WTC11 (cell line): ENCODE measurements around the gene PSTK. TPM values are rescaled to one million over a fixed set of nuclear protein-coding genes. Genes with fewer than 3 reads are reported as not detected.

ENCODE experiments used
- ATAC-seq: fragments of 200-7000 bp; cut with Tn5 transposase; 2 replicates; pipeline ENCODE4 v1.10.0; 2021; ENCODE audit warnings: mild to moderate bottlenecking, moderate library complexity
- CTCF ChIA-PET: fragments of 300-600 bp; sonication (Branson Sonifier 250); formaldehyde crosslinking; loops from one replicate; lab custom pipeline; 2021; ENCODE audit warnings: antibody characterized with exemption; lab: Charles Lee
- POLR2A ChIA-PET: fragments of 350-600 bp; sonication (Branson Sonifier 250); formaldehyde crosslinking; loops from one replicate; lab custom pipeline; 2021; ENCODE audit warnings: antibody characterized with exemption; lab: Charles Lee
- DNase-seq: peaks from one replicate; pipeline ENCODE4 v3.0.0; 2021; ENCODE audit warnings: low spot score
- H3K27ac Mint-ChIP-seq: 2 replicates; pipeline ENCODE4 v1.8.0; 2021; ENCODE audit warnings: mixed read lengths
- H3K27me3 Mint-ChIP-seq: 2 replicates; pipeline ENCODE4 v1.8.0; 2021; ENCODE audit warnings: low read depth, mild to moderate bottlenecking, moderate library complexity, mixed read lengths
- H3K36me3 Mint-ChIP-seq: 2 replicates; pipeline ENCODE4 v1.8.0; 2021; ENCODE audit warnings: mixed read lengths
- H3K4me1 Mint-ChIP-seq: 2 replicates; pipeline ENCODE4 v1.8.0; 2022; ENCODE audit warnings: mixed read lengths
- H3K4me3 Mint-ChIP-seq: 2 replicates; pipeline ENCODE4 v1.8.0; 2021; ENCODE audit warnings: mild to moderate bottlenecking, moderate library complexity, mixed read lengths
- H3K9me3 Mint-ChIP-seq: 2 replicates; pipeline ENCODE4 v1.8.0; 2021; ENCODE audit warnings: mixed read lengths
- CBFB ChIP-seq: sonication (generic); formaldehyde crosslinking; IDR thresholded peaks from 2 replicates; pipeline ENCODE4 v1.8.1; 2022; ENCODE audit warnings: mild to moderate bottlenecking, low read depth, missing genetic modification reagents
- CREM ChIP-seq: sonication (generic); formaldehyde crosslinking; IDR thresholded peaks from 2 replicates; pipeline ENCODE4 v1.8.1; 2022; ENCODE audit warnings: mild to moderate bottlenecking, missing genetic modification reagents, moderate library complexity
- ETV6 ChIP-seq: sonication (generic); formaldehyde crosslinking; IDR thresholded peaks from 2 replicates; pipeline ENCODE4 v1.8.1; 2022; ENCODE audit warnings: mild to moderate bottlenecking, missing genetic modification reagents
- GRHL2 ChIP-seq: fragments of 250-450 bp; sonication (Bioruptor Pico); IDR thresholded peaks from 2 replicates; pipeline ENCODE4 v1.8.0; 2022; ENCODE audit warnings: mild to moderate bottlenecking, moderate library complexity; ENCODE audit not compliant: insufficient replicate concordance, severe bottlenecking
- HMGA2 ChIP-seq: fragments of 250-450 bp; sonication (Bioruptor Pico); IDR thresholded peaks from 2 replicates; pipeline ENCODE4 v1.4.0; 2021; ENCODE audit warnings: mild to moderate bottlenecking, moderate library complexity
- NFE2L1 ChIP-seq: sonication (generic); formaldehyde crosslinking; IDR thresholded peaks from 2 replicates; pipeline ENCODE4 v1.8.1; 2023; ENCODE audit warnings: missing genetic modification reagents
- OVOL2 ChIP-seq: fragments of 250-450 bp; sonication (Bioruptor Pico); IDR thresholded peaks from 2 replicates; pipeline ENCODE4 v1.9.0; 2021; ENCODE audit warnings: mild to moderate bottlenecking, borderline replicate concordance
- RORB ChIP-seq: fragments of 250-450 bp; sonication (Bioruptor Pico); IDR thresholded peaks from 2 replicates; pipeline ENCODE4 v1.9.0; 2021; ENCODE audit warnings: mild to moderate bottlenecking
- SMAD4 ChIP-seq: sonication (generic); formaldehyde crosslinking; IDR thresholded peaks from 2 replicates; pipeline ENCODE4 v1.8.0; 2022; ENCODE audit warnings: mild to moderate bottlenecking, missing genetic modification reagents
- ZNF121 ChIP-seq: sonication (generic); formaldehyde crosslinking; IDR thresholded peaks from 2 replicates; pipeline ENCODE4 v1.8.0; 2023; ENCODE audit warnings: missing genetic modification reagents
- ZNF138 ChIP-seq: sonication (generic); formaldehyde crosslinking; conservative IDR thresholded peaks from 2 replicates; pipeline ENCODE4 v1.8.1; 2022; ENCODE audit warnings: mild to moderate bottlenecking, moderate library complexity, missing genetic modification reagents
- ZNF671 ChIP-seq: fragments of 250-450 bp; sonication (Bioruptor Pico); IDR thresholded peaks from 2 replicates; pipeline ENCODE4 v1.8.0; 2021; ENCODE audit warnings: mild to moderate bottlenecking
- total RNA-seq: library from RNA; stranded (reverse); gene quantifications from 3 replicates; pipeline ENCODE4 v1.2.3, GENCODE V29; 2021
- TF ChIP-seq, protein P1 (sequence below): sonication (generic); formaldehyde crosslinking; IDR thresholded peaks from 2 replicates; pipeline ENCODE4 v1.8.1; 2023; ENCODE audit warnings: mild to moderate bottlenecking, missing genetic modification reagents, moderate library complexity
- TF ChIP-seq, protein P2 (sequence below): sonication (generic); formaldehyde crosslinking; IDR thresholded peaks from 2 replicates; pipeline ENCODE4 v1.8.0; 2022; ENCODE audit warnings: mild to moderate bottlenecking, missing genetic modification reagents
- TF ChIP-seq, protein P3 (sequence below): sonication (generic); formaldehyde crosslinking; IDR thresholded peaks from 2 replicates; pipeline ENCODE4 v1.8.0; 2023; ENCODE audit warnings: missing genetic modification reagents
- TF ChIP-seq, protein P4 (sequence below): sonication (generic); formaldehyde crosslinking; IDR thresholded peaks from 2 replicates; pipeline ENCODE4 v1.8.1; 2023; ENCODE audit warnings: mild to moderate bottlenecking, moderate library complexity, missing genetic modification reagents
- TF ChIP-seq, protein P5 (sequence below): fragments of 200-600 bp; IDR thresholded peaks from 2 replicates; pipeline ENCODE4 v1.8.0; 2022; ENCODE audit warnings: antibody characterized with exemption

PSTK gene
- total RNA-seq, 1 experiment from 2014 or later: 4.0 TPM

DNA sequence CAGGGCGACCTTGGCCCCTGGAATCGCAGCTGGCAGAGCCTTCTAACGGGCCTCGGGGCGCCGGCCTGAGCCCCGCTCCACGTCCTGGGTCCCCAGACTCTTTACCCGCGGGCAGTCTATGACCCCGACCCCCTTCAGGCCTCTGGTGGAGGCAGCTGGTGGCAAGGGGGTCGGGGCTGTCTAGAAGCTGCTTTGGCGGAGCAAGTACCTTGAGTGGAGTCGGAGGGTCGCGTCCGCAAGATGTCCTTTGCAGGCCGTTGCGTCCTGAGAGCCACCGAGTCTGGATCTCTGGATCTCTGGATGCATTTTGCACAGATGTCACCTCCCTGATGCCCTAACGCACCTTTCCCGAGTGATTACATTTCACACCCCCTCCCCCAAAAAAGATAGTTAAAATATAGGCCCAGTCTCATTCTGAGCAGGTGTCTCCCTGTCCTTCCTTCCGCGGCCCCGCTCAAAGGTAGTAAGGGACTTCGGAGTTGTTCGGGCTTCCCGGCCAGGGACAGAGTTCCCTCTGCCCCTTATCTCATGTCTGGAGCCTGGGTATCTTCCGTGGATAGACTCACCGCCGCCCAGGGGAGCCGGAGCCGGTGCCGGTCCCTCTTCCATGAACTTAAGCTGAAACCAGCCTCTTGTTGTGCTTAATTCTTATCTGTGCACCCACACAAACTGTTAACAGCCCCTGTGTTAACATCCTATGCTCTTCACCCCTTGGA lies 29.1 kb downstream of the PSTK start (continued):
- TF ChIP-seq ZNF138 (CRISPR knock-in tag): 0 out of 2 replicates have a peak, but pooled peaks have one; percentile 77

DNA sequence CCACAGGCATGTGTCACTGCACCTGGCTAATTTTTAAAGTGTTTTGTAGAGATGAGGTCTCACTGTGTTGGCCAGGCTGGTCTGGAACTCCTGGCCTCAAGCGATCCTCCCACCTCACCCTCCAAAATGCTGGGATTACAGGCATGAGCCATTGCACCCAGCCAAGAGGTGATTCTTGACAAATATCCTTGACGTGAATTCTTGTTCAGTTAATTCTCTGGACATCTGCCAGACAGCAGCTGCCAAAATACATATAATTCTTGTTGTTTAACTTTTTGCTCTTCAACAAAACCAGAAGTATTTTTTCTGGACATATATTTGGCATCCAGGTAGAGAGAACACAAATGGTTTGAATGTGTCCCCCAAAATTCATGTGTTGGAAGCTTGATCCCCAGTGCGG lies 31.8 kb downstream of the PSTK start:
- Mint-ChIP-seq H3K9me3 (peaks cover 12% of the 10 kb centered on the region), H3K36me3 (peaks cover 23% of the 10 kb centered on the region), H3K4me3 (no peak overlapping the region), H3K27ac (no peak overlapping the region), H3K4me1 (peaks cover 49% of the 10 kb centered on the region), H3K27me3 (peaks cover 58% of the 10 kb centered on the region)
- TF ChIP-seq ETV6 (no peak), GRHL2 (CRISPR knock-in tag) (no peak), SMAD4 (no peak), ZNF671 (no peak), NFE2L1 (CRISPR knock-in tag) (no peak), CREM (no peak)
- TF ChIP-seq, protein P1, sequence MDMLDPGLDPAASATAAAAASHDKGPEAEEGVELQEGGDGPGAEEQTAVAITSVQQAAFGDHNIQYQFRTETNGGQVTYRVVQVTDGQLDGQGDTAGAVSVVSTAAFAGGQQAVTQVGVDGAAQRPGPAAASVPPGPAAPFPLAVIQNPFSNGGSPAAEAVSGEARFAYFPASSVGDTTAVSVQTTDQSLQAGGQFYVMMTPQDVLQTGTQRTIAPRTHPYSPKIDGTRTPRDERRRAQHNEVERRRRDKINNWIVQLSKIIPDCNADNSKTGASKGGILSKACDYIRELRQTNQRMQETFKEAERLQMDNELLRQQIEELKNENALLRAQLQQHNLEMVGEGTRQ (CRISPR knock-in tag): no peak
- TF ChIP-seq, protein P2, sequence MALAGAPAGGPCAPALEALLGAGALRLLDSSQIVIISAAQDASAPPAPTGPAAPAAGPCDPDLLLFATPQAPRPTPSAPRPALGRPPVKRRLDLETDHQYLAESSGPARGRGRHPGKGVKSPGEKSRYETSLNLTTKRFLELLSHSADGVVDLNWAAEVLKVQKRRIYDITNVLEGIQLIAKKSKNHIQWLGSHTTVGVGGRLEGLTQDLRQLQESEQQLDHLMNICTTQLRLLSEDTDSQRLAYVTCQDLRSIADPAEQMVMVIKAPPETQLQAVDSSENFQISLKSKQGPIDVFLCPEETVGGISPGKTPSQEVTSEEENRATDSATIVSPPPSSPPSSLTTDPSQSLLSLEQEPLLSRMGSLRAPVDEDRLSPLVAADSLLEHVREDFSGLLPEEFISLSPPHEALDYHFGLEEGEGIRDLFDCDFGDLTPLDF (CRISPR knock-in tag): no peak
- TF ChIP-seq, protein P3, sequence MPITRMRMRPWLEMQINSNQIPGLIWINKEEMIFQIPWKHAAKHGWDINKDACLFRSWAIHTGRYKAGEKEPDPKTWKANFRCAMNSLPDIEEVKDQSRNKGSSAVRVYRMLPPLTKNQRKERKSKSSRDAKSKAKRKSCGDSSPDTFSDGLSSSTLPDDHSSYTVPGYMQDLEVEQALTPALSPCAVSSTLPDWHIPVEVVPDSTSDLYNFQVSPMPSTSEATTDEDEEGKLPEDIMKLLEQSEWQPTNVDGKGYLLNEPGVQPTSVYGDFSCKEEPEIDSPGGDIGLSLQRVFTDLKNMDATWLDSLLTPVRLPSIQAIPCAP (CRISPR knock-in tag): no peak
- ATAC-seq (no peak), DNase-seq (no peak)
- POLR2A ChIA-PET: no interaction called here
- CTCF ChIA-PET: interaction anchor here (2.2 kb wide), 1 partner anchor 10 kb away, joined by 10 read pairs; no protein-coding TSS in a partner anchor

DNA sequence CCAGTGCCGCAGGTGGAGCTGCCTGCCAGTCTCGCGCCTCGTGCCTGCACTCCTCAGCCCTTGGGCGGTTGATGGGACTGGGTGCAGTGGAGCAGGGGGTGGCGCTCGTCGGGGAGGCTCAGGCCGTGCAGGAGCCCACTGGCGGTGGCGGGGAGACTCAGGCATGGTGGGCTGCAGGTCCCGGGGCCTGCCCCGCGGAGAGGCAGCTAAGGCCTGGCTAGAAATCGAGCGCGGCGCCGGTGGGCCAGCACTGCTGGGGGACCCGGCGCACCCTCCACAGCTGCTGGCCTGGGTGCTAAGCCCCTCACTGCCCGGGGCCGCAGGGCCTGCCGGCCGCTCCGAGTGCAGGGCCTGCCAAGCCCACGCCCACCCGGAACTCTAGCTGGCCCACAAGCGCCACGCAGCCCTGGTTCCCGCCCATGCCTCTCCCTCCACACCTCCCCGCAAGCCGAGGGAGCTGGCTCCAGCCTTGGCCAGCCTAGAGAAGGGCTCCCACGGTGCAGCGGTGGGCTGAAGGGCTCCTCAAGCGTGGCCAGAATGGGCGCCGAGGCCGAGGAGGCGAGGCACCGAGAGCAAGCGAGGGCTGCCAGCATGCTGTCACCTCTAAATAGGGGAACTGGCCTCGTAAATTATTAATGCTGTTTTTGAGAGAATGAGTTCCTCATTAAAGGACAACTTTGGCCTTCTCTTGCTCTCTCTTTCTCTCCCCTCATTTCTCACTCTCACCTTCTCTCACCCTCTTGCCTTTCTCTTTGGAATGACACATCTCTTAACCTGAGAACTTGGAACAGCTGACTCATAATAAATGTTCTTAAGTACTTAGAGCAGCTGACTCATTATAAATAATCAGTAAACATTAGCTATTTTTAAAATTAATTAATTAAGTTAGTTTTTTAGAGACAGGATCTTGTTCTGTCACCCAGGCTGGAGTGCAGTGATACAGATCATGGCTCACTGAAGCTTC lies 33.5 kb downstream of the PSTK start:
- DNase-seq (no peak), ATAC-seq (no peak)
- peaks cover 64% of the 10 kb centered on the region for H3K27me3 Mint-ChIP-seq
- H3K9me3 Mint-ChIP-seq: peaks cover 17% of the 10 kb centered on the region
- no peak overlapping the region for H3K4me3 Mint-ChIP-seq
- POLR2A ChIA-PET: no interaction called here
- peaks cover 52% of the 10 kb centered on the region for H3K4me1 Mint-ChIP-seq
- CTCF ChIA-PET: interaction anchor here (0.6 to 1.2 kb wide), 3 partner anchors 8 to 35 kb away, joined by 3 to 4 read pairs (median 3); partner anchors contain the start of gene PSTK
- no peak overlapping the region for H3K27ac Mint-ChIP-seq
- peaks cover 28% of the 10 kb centered on the region for H3K36me3 Mint-ChIP-seq
- TF ChIP-seq CBFB (CRISPR knock-in tag) (no peak), CREM (no peak)
- TF ChIP-seq, protein P4, sequence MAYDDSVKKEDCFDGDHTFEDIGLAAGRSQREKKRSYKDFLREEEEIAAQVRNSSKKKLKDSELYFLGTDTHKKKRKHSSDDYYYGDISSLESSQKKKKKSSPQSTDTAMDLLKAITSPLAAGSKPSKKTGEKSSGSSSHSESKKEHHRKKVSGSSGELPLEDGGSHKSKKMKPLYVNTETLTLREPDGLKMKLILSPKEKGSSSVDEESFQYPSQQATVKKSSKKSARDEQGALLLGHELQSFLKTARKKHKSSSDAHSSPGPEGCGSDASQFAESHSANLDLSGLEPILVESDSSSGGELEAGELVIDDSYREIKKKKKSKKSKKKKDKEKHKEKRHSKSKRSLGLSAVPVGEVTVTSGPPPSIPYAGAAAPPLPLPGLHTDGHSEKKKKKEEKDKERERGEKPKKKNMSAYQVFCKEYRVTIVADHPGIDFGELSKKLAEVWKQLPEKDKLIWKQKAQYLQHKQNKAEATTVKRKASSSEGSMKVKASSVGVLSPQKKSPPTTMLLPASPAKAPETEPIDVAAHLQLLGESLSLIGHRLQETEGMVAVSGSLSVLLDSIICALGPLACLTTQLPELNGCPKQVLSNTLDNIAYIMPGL (CRISPR knock-in tag): no peak

DNA sequence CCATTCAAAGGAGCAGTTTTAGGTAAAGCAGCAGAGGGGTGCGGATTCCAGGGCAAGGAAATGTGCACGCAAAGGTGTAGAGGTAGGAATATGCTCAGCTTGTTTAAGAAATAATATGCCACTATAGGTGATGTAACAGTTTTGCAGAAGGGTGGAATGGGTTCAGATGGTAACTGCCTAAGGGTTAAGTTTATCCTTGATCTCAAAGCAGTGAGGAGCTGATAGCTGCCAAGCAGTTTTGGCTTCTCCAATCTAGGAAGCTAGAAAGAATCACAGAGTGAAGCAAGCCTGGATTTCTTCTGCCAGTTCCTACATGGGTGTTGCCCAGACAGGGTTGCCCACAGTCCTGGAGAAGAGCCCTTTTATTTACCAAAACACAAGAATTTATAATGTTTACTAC lies 34.6 kb downstream of the PSTK start:
- ATAC-seq (no peak), DNase-seq (no peak)
- ChIA-PET POLR2A (no interaction called here), CTCF (no interaction called here)
- H3K36me3 Mint-ChIP-seq: peaks cover 28% of the 10 kb centered on the region
- H3K27me3 Mint-ChIP-seq: peaks cover 67% of the 10 kb centered on the region
- no peak overlapping the region for H3K27ac Mint-ChIP-seq
- H3K9me3 Mint-ChIP-seq: peaks cover 17% of the 10 kb centered on the region
- H3K4me1 Mint-ChIP-seq: peaks cover 58% of the 10 kb centered on the region
- no peak for TF ChIP-seq CREM
- no peak for TF ChIP-seq RORB (CRISPR knock-in tag)
- TF ChIP-seq, protein P5, sequence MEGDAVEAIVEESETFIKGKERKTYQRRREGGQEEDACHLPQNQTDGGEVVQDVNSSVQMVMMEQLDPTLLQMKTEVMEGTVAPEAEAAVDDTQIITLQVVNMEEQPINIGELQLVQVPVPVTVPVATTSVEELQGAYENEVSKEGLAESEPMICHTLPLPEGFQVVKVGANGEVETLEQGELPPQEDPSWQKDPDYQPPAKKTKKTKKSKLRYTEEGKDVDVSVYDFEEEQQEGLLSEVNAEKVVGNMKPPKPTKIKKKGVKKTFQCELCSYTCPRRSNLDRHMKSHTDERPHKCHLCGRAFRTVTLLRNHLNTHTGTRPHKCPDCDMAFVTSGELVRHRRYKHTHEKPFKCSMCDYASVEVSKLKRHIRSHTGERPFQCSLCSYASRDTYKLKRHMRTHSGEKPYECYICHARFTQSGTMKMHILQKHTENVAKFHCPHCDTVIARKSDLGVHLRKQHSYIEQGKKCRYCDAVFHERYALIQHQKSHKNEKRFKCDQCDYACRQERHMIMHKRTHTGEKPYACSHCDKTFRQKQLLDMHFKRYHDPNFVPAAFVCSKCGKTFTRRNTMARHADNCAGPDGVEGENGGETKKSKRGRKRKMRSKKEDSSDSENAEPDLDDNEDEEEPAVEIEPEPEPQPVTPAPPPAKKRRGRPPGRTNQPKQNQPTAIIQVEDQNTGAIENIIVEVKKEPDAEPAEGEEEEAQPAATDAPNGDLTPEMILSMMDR: no peak
- no peak for TF ChIP-seq HMGA2
- TF ChIP-seq ZNF121 (CRISPR knock-in tag): no peak
- TF ChIP-seq OVOL2 (CRISPR knock-in tag): no peak
- H3K4me3 Mint-ChIP-seq: no peak overlapping the region
